RWPE1 (cell line): Measurements from ENCODE around the gene TMEM100.
A peak's percentile ranks its signal among the peaks of the same experiment; 100 is the strongest.

Experiments
- CTCF ChIA-PET: fragments of 350-600 bp; sonication (Branson Sonifier 250); formaldehyde crosslinking; extraction: SDS; loops from one replicate; lab custom pipeline; 2021; lab: Yijun Ruan, JAX
- POLR2A ChIA-PET: fragments of 400-600 bp; formaldehyde crosslinking; extraction: SDS; loops from one replicate; lab custom pipeline; 2020; ENCODE audit warnings: antibody characterized with exemption; ENCODE audit not compliant: low non-redundant PET; lab: Yijun Ruan, JAX
- DNase-seq: peaks from one replicate; pipeline ENCODE4 v3.0.0; 2012; ENCODE audit warnings: low spot score
- H3K27ac ChIP-seq: fragments of 450-650 bp; 2 replicates; pipeline ENCODE4 v1.5.1; 2017
- CTCF ChIP-seq: fragments of 450-650 bp; conservative IDR thresholded peaks from 2 replicates; pipeline ENCODE4 v1.5.1; 2017; ENCODE audit warnings: low read depth, mild to moderate bottlenecking

TMEM100 gene

GRCh38 chr17:55729484-55729883, 6.8 kb upstream of the TMEM100 start:
- DNase-seq: no peak
- H3K27ac ChIP-seq: no peak overlapping the region
- CTCF ChIA-PET: no interaction called here
- POLR2A ChIA-PET: no interaction called here
- TF ChIP-seq CTCF: no peak

- no peak for DNase-seq
- CTCF ChIA-PET: no interaction called here
- POLR2A ChIA-PET: no interaction called here
- H3K27ac ChIP-seq: no peak overlapping the region
- no peak for TF ChIP-seq CTCF
Measured at GRCh38 chr17:55728833-55729232, 6.2 kb upstream of the TMEM100 start.

- ChIA-PET POLR2A (no interaction called here), CTCF (interaction anchor here (0.6 kb wide), 1 partner anchor 11 kb away, joined by 3 read pairs; no protein-coding TSS in a partner anchor)
- TF ChIP-seq CTCF: no peak
- DNase-seq: no peak
- H3K27ac ChIP-seq: no peak overlapping the region
Measured at GRCh38 chr17:55728361-55728760, 5.7 kb upstream of the TMEM100 start.

- POLR2A ChIA-PET: no interaction called here
- no peak for DNase-seq
- CTCF ChIA-PET: interaction anchor here (0.6 kb wide), 1 partner anchor 12 kb away, joined by 3 read pairs; no protein-coding TSS in a partner anchor
- no peak overlapping the region for H3K27ac ChIP-seq
- no peak for TF ChIP-seq CTCF
Measured at GRCh38 chr17:55727920-55728319, 5.3 kb upstream of the TMEM100 start.

- CTCF ChIA-PET: no interaction called here
- POLR2A ChIA-PET: no interaction called here
- no peak for DNase-seq
- no peak for TF ChIP-seq CTCF
- no peak overlapping the region for H3K27ac ChIP-seq
Measured at GRCh38 chr17:55727275-55727674, 4.6 kb upstream of the TMEM100 start.

- peak; percentile 78 for DNase-seq
- POLR2A ChIA-PET: no interaction called here
- no peak for TF ChIP-seq CTCF
- no peak overlapping the region for H3K27ac ChIP-seq
- CTCF ChIA-PET: interaction anchor here (0.6 kb wide), 1 partner anchor 787 kb away, joined by 3 read pairs; no protein-coding TSS in a partner anchor
Measured at GRCh38 chr17:55726440-55726839, 3.8 kb upstream of the TMEM100 start.
